Stimulated activated CD4-positive, alpha-beta T cell treated with anti-CD3 and anti-CD28 coated beads, Interleukin-4, amount 100 ng/mL, for 24 hours (primary cell): ENCODE results near the gene EXOC6B.
A peak's percentile ranks its signal among the peaks of the same experiment; 100 is the strongest.

Source experiments
- DNase-seq: peaks from one replicate; pipeline ENCODE4 v3.0.0-alpha.2; 2020

Gene EXOC6B

DNA sequence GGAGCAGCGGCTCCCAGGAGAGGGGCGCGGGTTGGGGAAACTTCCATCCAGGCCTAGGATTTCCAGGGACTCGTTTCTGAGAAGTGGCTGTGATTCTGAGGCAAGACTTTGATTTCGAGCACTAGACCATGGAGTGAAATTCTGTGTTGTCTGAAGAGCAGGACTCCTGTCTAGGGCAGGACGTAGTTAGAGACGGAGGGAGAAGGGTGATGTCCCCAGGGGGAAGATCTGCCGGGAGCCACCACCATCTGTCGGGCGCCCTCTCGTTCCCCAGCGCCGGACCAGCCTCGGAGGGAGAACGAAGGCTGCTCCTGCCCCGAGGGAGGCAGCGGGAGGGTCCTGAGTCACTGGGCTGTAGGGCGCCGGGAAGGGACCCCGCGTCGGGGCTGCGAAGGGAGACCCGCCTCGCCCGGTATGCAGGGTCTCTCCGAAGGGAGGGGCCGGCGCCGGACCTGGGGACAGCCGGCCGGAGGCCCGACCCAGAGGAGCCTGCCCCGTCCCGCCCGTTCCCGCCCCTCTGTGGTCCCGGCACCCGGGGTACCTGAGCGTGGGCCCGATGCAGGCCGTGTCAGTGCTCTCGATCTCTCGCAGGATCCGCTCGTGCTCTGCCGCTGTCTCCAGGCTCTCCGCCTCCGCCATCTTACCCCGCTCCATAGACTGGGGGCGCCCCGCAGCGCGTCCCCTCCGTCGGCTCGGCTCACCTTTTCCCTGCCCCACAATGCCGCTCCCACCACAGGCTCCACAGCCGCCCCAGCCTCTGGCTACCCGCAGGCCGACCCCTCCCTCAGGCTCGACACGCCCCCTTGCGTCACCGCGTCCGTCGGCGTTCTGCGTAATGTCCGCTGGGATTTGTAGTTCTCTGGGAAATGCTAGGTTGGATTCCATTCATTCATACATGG, at the start of gene EXOC6B:
TSS of gene EXOC6B (minus strand) at position 777 of the 899 bp plus-strand sequence.
- peak; percentile 87 for DNase-seq

DNA sequence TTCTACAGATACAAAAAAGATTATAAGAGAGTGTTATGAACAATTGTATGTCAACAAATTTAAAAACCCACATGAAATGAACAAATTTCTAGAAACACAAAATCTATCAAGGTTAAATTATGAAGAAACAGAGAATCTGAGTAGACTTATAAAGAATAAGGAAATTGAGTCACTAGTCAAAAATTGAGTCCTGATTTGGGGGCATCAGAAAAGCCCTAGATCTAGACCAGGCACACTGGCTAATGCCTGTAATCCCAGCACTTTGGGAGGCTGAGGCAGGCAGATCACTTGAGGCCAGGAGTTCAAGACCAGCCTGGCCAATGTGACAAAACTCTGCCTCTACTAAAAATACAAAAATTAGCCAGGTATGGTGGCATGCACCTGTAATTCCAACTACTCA, 46.0 kb upstream of the EXOC6B start:
- DNase-seq, result no peak

DNA sequence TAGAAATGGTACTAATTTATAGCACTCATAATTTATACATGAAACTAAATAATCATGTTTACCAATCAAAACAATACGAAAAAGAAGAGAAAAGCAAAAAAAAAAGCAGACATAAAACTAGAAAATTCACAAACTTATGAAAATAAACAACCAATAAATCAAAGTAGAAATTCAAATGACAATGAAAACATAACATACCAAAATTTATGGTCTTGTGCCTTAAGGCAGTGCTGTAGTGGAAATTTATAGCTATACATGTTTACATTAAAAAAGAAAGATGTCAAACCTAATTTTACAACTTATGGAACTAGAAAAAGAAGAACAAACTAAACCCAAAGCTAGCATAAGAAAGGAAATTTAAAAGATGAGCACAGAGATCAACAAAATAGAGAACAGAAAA, 45.2 kb upstream of the EXOC6B start:
- DNase-seq, result no peak

DNA sequence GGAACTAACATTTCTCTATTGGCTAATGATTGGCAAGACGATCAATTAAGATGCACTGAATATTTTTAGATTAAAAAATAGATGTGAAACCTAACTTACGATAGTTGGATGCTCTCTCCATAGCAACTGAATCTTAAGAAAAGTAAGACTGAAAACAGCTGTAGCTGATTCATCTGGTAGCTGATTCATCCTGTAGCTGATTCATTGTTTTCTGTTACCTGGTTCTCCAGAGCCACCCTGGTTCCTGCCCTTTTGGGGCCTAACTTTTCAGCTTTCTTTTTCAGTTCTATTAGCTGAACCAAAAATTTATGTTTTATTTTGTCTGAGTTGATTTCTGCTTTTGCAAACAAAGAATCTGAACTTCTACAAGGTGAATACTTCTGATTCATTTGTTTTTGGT, 38.7 kb upstream of the EXOC6B start:
- peak; percentile 50 for DNase-seq

DNA sequence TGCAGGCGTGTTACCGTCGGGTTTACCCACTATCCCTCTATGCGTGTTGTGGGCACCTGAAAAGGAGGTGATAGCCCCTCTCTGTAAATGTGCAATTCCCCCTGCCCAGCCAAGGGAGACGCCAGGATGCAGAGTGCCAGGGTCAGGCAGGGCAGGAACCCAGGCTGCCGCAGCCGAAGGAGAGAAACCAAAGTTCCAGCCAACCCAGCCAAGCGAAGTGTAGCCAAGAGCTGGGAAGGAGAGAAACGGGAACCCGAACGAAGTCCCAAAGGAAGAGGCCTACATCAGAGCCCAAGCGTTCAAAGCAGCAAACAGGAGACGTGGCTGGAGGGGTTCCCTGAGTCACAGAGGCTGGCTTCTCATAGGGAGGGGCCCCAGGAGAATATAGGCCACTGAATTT, 37.2 kb upstream of the EXOC6B start:
- DNase-seq, result no peak

DNA sequence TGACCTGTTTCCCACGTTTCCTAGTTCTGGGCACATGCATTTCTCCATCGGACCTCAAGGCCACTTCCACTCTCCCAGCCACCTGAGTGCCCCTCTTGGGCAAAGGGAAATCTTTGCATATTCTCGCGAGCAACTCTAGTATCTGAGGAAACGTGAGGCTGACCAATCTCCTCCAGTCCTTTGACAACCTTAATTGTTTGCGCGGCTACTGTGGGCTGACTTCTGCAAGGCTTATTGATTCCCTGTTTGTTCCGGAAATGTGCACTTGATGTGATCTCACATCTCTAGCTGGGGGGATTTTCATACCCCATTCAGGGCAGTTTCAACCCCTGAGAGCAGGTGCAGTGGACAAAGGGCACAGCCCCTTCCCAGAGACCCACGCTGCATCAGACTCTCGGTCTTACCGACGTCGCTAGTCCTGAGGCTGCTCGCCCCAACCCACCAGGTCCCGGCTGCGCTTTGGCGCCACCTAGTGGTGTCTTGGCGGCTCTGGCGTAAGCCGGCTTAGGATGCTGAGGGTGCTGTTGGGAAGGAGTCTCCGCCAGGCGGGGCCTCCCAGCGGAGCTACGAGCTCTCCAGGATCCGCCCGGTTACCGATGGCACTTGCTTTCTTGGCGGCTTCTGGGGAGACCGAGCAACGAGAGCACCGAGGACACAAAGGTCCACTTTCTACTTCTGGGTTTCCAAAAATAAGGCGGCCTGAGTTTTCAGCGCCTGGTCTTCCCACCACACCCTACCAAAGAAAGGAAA, 36.6 kb upstream of the EXOC6B start:
- DNase-seq, result peak; percentile 89

DNA sequence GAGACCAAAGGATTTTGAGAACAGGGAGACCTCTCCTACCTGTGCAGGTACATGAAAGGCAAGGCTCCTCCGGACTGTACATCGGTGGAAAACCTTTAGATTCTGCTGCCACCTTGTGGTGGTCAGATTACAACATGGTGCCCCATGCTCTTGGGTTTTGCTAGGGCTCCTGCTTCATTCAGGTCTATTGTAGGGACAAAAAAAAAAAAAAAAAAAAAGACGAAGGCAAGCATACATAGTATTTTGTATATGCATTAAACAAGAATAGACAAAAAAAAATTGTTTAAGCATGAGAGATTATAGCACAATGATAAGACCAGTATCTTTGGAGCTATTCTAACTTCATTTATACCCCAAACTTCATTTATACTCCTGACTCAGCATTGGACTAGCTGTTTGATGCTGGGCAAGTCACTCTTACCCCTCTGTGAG, 34.0 kb upstream of the EXOC6B start:
- DNase-seq, result peak; percentile 65

DNA sequence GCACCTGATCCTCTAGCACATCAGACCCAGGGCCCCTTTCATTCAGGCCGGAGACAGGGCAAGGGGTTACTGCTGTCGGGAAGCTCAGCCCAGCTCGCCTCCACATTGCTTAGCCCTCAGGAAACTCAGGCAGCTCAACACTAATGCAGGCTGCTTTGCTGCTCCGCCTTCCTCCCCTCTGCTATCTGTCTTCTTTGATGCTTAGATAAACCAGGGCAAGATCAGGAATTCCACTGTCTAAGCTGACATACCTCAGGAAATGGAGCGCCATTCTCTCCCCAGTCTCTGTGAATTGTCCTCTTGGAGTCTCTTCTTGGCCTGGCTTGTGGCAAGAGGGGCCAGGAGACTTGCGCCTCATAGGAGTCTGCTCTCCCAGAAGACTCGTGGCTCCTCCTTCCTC, 25.5 kb upstream of the EXOC6B start:
- DNase-seq, result no peak

DNA sequence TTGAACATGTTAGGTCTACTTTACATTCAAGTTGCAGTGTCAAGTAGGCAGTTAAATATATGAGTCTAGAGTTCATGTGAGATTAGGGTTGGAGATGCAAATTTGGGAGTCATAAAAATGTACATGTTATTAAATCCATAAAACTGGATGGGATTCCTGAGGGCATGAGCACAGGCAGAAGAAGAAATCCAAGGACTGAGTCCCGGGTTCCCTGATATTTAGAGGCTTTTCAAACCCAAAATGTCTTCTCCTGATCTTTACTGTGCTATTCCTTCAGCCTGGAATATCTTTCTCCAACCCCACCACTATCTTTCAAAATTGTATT, 23.3 kb upstream of the EXOC6B start:
- DNase-seq, result no peak

DNA sequence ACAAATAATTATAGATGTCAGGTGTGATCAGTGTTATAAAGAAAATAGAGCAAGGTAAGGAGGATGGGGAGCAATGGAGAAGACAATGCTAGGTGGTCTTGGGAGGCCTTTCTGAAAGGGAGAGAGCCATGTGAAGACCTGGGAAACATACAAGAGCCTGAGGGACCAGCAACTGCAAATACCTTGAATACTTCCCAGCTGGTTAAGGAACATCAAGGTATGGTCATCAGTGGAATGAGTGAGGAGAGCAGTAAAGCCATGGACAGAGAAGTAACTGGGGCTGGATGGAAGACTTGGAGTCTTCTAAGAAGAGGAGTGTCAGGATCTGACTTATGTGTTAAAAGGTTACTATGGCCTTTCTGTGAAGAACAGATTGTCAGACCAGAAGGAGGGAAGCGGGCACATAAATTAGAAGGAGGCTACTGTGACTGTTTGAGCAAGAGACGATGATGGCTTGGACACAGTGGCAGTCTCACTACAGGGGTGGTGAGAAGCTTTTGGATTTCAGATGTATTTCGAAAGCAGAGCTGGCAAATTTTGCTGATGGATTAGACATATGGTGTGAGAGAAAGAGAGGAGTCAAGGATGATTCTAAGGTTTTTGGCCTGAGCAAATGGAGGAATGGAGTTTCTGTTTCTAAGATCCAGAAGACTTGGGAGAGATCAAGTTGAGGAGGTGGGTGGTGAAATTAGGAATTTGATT, 22.8 kb upstream of the EXOC6B start:
- DNase-seq, result no peak

DNA sequence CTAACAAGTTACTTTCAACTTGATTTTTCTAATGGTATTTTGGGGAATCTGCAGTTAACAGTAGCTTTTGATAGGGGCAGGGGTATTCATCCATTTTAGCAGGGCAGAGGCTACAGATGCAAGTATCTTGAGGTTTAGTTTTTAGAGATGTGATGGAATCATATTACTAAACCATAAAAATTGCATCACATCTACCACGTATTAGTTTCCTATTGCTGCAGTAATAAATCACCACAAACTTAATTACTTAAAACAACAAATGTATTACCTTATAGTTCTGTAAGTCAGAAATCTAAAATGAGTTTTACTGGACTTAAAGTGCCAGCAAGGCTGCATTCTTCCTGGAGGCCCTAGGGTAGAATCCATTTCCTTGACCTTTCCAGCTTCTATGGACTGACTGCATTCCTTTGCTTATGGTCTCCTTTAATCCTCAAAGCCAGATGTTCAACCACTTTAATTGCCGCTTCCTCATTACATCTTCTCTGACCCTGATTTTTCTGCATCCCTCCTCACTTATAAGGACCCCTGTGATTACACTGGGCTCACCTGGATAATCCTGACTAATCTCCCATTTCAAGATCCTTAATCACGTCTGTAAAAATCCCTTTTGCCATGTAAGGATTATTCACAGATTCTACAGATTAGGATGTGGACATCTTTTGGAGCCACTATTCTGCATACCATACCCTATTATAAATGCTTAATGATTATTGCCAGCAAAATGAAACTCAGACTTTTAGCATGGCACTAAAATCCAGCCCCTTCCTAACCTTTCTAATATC, 21.9 kb upstream of the EXOC6B start:
- DNase-seq, result no peak

DNA sequence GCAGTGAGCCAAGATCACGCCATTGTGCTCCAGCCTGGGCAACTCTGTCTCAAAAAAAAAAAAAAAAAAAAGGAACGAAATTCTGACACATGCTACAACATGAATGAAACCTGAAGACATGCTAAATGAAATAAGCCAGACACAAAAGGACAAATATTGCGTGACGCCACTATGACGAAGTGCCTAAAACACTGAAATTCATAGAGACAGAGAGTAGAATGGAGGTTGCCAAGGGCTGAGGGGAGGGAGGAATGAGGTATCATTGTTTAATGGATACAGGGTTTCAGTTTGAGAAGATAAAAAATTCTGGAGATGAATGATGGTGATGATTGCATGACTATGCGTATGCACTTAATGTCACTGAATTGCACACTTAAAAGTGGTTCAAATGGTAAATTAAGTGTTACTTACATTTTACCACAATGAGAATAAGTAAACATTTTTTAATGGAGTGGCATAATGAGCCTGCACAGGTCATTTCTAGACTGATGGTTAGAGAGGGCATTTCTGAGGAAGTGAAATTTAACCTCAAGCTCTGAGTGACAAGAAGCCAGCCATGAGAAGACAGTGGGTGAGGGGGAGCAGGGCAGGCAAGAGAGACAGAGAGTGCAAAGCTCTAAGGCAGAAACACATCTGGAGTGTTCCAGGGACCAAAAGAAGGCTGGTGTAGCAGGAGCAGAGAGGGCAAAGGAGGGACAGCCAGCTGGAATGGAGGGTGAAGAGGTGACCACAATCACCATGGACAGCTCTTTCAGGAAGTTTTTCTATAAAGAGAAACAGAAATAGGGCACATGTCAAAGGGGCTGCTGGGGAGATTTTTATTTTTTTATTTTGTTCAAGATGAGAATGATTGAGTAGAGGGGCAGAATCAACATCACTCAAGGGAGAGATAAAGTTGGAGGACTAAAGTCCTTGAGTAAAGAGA, 20.6 kb upstream of the EXOC6B start:
- no peak for DNase-seq

DNA sequence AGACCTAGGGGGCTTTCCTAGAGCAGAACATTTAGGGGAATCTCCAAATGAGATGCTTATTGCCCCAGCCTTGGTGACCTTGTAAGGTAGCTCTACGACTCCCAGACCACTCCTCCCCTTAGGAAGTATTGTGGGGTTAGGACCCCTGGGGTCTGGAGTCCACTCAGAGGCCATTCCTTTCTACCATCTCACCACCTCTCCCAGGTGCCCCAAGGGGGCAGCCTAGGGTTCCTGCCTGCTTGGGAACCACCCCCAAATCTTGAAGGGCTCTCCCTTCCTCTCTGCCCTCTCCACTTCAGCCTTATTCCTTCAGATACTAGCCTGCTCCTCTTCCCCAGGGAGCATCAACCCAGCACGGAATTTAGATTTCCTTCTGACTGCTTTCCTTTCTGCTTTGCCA, 17.5 kb upstream of the EXOC6B start:
- DNase-seq, result no peak

DNA sequence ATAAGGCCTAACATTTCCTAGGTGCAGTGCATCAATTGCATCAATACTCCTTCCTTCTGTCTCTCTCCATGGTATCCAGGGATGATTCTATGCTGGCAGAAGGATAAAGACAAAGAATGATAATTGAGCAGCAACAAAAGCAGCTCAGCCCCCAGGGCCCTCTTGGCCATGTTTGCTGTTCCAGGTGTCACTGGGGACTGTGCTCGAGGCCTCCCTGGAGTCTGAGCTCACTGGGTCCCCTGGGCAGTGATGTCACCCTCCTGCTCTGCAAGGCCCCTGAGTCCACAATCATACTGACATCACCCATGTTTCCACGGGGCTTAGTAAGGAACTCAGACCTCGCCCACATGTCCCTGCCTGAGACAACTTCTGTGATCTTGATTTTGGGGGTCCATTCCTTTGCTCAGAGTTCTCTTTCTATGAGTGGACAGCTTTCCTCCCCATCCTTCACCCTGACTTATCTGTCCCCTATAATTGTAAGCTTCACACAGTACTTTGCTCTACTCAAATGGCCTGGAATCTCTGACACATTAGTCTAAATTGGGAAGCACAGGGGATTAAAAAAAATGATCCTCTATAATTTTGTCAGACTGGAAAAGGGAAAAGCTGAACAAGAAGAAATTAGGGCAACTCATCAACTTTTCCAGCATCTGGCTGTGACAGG, 15.8 kb upstream of the EXOC6B start:
- DNase-seq, result no peak

DNA sequence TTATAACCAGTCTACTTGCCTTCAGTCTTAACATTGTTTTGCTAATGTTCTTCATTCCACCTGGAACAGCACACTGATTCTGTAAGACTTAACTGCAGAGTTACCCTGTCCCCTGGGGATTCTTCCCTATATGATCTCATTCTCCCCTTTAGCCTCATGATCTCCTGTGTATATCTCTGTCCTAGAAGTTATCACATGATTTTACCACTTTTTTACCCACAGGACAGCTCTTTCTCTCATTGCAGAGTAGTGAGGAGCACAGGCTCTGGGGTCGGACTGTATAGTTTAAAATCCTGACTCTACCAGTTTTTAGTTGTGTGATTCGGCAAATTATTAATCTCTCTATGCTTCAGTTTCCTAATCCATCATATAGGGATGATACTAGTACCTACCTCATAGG, 14.2 kb upstream of the EXOC6B start:
- DNase-seq, result no peak

DNA sequence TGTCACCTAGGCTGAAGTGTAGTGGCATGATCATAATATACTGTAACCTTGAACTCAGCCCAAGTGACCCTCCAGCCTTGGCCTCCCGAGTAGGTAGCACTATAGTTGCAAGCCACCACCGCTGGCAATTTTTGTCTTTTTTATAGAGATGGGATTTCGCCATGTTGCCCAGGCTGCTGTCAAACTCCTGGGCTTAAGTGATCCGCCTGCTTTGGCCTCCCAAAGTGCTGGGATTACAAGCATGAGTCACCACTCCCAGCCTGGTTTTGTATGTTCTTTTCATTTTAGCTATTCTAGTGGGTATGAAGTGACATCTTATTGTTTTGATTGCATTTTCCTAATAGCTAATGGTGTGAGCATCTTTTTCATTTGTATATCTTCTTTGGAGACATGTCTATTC, 11.3 kb upstream of the EXOC6B start:
- DNase-seq, result no peak

DNA sequence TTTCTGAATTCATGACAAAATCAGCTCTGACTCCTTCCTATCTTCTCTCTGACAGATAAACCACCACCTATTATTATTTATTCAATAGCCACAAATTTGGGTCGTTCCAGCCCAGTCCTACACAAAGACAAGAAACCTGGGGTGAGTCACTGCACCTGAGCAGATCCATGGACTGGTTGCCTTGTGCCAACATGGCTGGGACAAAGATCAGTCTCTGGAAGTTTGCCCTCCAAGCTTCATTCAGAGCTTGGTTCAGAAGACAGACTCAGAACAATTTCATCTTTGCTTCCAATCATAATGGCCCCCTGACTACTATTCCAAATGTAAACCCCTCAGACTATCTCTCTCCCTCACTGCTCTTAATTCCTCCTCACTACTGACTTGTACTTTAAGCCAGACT, 9.6 kb upstream of the EXOC6B start:
- no peak for DNase-seq

DNA sequence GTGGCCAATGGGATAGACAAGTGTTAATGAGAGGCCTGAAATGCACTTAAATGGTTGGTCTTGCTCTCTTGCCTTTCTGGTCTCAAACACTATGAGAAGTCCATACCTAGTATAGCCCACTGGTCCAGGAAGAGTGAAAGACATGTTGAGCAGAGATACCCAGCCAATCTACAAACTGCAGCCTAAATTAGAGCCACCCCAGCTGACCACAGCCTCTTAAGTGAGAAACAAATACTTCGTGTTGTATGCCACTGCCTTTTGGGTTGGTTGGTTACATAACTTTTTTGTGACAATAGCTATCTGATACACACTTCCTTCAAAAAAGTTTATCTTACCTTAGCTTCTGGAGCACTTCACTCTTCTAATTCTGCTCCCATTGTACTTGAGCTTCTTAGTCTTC, 8.8 kb upstream of the EXOC6B start:
- DNase-seq, result no peak

DNA sequence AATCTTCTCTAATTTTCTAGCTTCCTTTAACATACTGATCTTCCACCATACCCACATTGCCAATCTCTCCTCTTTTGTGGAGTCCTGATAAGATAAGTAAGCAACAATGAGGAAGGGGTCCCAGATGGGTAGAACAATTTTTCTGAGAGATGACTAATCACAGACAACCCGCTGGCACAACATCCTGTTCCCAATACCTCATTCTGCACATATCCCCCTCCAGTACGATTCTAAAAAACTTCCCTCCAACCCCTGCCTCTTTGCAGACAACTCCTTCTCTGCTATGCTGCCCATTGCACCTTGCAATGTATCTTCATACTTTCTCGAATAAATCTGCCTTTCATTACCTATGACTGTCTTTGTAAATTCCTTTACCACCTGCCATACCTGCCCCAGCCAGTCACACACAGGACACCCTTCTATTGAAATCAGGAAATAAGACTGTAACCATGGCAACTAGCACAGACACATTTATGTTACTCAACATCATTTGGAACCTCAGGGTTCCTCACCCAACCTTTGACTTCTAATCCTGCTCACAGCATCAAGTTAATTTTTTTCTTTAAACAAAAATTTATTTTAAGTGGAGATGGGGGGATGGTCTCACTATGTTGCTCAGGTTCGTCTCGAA, 7.4 kb upstream of the EXOC6B start:
- DNase-seq, result no peak

DNA sequence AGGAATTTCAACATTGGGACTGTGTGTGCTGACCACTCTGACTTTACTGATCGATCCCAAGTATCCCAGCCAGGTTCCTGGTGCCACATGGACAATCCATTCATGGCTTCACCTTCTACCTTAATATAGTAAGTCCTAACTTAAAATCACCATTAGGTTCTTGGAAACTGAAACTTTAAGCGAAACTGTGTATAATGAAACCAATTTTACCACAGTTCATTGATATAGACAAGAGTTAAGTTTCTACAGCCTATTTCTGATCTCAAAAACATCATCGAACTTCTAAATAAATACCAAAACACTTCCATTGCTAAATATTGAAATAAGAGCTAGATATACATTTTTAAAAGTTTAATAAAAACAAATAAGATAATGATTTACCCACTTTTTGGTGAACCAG, 4.4 kb upstream of the EXOC6B start:
- DNase-seq, result no peak
